Stimulated activated CD8-positive, alpha-beta memory T cell treated with anti-CD3 and anti-CD28 coated beads, Interleukin-4, amount 100 ng/mL, for 4 hours (primary cell): ENCODE data around the gene RASL10B.
A peak's percentile ranks its signal among the peaks of the same experiment; 100 is the strongest.
"Not testable (repeated sequence)": the region's sequence is repeated elsewhere in the genome, so short reads cannot be mapped to it uniquely, and the experiment has no call there.

ENCODE experiments used
- DNase-seq, 2 donors: peaks; one replicate each; pipeline ENCODE4 v3.0.0-alpha.2; 2020; ENCODE audit warnings: low read depth in 2 of 2, low spot score in 1 of 2

The RASL10B gene

DNA sequence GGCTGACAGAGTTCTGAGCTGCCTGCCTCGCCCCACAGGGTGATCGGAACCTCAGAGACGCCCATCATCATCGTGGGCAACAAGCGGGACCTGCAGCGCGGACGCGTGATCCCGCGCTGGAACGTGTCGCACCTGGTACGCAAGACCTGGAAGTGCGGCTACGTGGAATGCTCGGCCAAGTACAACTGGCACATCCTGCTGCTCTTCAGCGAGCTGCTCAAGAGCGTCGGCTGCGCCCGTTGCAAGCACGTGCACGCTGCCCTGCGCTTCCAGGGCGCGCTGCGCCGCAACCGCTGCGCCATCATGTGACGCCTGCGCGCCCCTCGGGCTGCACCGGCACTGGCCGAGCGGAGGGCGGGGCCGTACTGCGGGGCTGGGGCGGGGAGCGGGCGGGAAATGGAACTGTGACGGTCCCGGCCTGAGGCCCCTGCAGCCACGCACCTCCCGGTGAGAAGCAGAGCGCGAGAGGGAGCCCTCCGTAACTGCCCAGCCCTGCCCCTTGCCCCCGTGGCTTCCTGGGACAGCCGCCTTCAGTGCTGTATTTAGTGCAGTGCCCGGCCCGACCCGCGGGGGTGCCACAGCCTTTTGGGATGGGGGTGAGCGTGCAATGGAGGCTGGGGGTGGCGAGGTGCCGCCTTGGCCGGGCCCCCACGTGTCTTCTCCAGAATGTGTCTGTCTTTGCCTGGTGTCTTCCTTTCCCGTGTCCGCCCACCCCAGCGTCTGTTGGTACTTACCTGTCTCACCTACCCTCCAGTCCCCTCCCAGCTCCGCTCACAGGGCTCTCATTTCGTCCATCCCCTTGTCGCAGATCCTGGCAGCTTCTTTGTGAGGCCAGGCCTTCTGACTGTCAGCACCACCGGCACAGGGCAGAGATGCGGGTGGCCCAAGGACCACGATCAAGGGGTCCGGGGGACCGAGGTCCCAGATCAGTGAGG is 9.8 kb downstream of the RASL10B start:
- no peak for DNase-seq

DNA sequence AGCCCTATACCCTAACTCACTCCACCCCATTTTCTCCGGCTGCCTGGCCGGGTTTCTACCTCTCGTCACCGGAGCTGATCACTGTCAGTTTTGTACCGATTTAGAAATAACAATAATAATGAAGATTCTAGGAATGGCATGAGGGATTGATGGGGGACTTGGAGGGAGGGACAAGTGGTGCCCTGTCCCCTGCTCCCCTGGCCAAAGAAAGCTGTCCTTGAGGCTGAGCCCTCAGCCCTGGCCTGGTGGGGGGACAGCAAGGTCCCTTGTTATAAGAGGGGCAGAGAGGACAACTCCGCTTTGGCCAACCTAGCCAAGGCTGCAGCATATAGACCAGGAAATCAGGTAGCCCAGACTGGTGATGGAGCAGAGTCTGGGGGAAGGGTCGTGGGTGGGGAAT is 11.1 kb downstream of the RASL10B start:
- no peak for DNase-seq

DNA sequence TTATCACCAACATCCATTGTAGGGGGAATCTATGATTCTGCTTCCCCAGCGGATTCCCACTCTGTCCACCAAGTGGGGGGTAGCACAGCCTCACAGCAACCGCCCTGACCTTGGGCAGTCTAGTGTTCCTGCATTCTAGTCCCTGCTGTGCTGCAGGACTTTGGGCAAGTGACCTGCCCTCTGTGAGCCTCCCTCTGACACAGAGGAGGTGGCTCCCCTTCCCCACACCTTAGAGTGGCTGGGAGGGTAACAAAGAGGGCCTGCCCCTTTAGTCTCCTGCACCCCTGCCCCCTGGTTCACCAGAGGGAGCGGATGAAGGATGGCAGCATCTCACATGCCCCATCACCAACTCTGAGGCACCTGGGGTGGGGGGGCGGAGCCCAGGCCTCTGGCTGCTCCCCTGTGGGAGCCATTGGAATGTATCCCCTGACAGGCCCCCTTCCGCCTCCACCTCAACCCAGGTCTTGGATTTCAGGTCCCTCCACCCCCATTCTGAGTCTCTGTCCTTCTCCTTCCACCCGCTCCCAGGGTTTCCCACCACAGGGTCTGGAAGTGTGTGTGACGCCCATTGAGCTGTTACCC is 11.5 kb downstream of the RASL10B start:
- DNase-seq: no peak

DNA sequence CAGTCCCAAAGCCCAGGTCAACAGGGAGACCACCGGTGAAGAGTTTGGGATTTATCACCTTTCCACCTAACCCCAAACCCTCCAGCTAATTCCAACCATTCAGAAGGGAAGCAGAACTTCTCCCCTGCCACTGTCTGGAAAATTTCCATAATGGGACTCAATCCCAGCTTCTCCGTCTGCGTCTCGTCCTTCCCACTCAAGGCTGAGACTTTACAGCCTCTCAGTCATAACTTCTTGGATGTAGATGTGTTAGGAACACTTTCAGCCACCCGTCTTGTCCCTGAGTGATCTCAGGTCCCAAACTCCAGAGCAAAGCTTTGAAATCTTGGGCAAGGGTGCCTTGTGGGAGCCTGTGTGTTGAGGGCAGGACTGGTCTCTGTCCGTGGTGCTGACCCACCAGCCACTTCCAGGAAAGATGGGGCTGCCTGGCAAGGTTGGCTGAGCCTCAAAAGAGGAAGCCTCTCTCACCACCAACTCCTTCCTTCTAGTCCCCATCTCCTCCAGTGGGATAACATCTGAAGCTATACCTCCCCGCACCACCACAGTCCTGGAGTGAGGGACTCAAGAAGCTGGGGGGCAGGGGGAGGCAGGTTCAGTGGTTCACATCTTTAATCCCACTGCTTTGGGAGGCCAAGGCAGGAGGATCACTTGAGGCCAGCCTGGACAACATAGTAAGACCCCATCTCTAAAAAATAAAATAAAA is 12.3 kb downstream of the RASL10B start:
- no peak for DNase-seq

DNA sequence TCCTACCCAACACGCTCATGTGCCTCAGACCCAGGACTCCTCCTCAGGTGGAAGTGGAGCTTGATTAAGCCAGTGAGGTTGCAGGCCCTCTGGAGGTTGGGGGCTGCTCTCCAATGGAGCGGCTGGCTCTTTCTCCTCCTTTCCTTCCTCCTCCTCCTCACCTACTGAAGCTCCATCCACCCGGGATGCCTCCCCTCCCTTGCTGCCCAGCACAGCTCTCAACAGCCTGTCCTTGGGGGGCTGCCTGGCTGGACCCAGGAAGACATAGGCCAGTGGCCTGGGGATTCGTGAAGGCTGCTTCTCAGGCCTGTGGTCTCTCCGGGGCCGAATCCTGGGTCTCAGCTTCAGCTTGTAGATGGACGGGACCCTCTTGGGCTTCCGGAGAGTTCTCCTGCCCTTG is 13.4 kb downstream of the RASL10B start:
- DNase-seq: no peak

DNA sequence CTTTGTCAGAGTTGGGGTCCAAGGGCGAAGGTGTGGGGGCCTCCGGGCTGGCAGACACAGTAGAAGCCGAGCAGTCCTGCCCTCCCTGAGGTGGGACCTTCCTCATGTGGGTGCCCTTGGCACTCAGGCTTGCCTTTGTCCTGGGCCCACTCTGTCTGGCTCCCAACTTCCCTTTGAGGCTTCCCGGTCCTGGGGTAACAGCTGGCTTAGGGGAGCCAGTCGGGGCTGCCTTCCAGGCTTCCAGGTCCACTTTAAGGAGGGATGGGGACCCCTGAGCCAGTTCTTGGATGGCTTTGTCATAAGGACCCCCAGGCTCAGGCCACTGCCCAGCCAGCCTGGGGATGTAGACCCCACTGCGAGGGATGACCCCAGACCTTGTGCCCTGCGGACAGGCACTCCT is 13.8 kb downstream of the RASL10B start:
- no peak for DNase-seq

DNA sequence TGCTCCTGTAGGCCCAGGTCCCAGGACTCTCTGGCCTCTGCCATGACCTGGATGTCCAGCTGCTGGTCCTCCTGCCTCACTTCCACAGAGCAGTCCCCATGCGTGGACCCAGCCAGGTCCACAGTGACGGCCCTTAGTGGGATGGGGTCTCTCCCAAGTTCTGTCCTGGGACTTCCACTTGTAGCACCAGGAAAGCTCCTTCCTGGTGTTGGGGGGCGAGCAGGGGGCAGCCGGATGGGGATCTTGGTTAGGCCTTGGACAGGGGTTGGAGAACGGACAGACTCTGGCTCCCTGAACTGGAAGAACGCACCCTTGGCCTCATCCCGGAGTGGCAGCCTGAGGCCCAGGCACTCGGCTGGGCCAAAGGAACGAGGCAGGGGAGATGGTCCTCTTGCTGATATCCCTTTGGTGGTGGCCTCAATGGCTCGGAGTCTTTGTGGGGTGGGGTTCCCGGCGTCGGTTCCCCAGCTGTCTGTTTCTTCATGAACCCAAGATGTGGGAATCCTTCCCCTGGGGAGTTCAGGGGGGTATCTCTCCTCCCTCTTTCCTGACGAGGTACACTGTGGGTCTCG is 14.4 kb downstream of the RASL10B start:
- no peak for DNase-seq

DNA sequence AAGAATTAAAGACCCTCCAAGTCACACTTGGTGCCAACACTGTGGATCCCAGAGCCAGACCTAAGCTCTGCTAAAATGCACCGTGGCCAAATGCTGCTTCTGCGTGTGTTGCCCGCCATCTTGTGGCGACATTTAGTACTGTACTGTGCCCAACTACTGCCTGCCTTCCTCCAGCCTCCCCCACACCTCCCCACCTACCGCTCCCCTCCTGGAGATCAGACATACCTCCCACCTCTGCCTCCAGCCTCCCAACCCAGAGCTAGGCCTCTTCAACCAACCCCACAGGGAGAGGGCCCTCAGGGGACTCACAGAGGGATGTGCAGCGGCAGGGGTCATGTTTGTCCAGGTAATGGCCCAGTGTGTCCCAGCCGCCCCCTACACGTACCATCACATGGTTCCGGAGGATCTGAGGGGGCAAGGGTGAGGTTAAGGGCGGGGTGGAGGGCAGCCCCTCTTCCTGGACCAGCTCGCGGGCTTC is 16.1 kb downstream of the RASL10B start:
- peak; percentile 49 to 61 for DNase-seq

DNA sequence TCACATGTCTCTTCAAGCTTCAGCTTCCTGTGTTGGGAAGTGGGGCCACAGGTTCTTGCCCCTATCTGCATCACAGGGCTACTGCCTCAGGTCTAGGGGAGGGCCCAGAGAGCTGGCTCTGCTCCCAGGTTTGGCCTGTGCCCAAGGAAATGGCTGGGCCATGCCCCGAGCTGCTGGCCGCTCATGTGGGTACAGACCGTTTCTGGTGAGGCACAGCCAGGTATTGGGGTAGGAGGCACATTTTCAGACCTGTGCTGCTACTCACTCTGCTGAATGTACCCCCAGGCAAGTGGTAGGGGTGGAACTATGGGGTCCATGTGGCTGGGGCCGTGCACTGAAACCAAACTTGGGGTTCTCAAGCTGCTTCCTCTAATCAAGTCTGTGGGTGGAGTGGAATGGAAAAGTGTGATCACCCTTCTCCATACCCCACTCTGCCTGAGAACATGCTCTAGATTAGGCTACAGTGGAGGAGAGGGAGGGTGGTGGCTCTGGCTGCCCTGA is 17.0 kb downstream of the RASL10B start:
- DNase-seq: no peak

DNA sequence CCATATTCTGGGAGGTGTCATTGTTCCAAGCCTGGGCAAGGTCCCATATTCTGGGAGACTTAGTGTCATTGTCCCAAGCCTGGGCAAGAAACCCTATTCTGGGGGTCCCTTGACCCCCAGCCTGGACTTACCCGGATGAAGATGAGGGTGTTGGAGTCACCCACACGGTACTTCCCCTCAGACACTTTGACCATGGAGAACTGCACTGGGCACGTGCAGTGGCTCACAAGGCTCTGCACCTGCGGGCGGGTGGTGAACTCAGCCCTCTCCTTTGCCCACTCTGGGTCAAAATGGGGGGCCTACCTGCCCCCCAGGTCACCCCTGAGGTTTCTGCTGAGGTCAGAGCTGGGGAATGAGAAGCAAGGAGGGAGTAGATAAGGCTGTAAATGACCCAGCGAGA is 17.5 kb downstream of the RASL10B start:
- DNase-seq: no peak

DNA sequence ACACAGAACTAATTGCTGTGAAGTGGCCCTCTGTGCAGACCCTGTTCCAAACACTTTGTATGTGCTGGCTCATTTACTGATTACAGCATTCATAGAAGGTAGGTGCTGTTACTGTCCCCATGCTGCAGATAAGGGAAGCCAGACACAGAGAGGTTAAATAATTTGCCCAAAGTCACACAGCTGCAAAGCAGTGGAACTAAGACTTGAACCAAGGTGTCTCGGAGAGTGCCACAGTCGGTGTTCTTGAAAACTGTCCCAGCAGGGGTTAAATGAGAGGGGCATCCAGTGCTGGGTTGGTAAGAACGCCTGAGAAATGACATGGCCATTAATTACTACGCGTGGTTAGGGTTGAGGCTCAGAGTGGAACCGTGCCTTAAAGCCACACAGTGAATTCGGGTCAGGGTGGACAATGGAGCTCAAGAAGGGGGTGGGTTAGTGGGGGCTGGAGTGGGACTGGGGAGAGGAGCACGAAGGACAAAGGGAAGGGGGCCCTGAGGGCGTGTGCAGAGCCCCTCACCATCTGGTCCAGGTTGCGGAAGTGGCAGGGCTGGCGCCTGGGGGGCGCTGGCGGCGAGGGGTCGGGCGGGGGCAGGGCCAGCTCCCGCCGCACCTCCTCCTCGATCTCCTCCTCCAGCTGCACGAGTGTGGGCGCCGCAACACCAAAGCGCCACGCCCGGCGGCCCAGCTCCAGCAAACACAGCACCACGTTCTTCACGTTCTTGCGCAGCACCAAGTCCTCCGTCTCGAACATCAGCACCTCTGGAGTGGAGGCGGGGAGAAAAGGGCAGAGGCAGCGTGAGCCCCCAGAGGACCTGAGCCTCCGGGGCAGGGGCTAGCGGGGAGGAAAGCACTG is 18.3 kb downstream of the RASL10B start:
- no peak for DNase-seq

DNA sequence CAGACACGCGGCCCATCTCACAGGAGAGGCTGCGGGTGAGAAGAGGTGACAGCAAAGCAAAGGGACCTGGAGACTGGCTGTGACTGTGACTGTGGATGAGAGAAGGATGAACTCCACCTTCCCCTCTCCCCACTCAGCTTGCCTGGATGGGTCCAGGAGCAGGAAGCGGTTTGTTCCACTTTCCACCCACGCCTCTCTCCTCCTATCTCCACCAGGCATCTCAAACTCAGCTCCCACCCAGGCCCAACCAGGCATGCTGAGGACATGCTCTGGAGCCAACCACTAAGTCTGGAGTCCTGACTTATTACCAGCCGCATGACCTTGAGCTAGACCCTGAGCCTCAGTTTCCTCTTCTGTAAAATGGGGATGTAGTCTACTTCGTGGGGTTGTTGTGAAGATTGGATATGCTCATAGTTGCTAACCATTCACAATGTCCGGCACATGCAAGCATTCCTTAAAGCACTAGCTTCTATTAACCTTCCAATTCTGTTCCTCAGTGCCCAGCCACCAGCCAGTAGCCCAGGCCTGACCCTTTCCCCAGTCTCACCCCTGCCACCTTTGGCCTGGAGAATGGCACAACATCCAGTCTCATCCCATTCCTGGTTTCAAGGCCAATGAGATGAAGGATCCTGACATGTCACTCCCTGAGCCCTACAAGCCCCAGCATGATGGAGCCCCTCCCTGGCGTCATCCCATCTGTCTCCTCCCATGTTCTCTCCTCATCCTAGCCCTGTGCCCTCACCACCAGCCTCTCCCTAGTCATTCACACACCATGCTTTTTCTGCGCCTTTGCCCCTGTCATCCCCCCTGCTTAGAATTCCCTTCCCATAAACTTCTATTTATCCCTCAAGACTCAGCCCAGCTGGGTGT is 19.3 kb downstream of the RASL10B start:
- DNase-seq: no peak

DNA sequence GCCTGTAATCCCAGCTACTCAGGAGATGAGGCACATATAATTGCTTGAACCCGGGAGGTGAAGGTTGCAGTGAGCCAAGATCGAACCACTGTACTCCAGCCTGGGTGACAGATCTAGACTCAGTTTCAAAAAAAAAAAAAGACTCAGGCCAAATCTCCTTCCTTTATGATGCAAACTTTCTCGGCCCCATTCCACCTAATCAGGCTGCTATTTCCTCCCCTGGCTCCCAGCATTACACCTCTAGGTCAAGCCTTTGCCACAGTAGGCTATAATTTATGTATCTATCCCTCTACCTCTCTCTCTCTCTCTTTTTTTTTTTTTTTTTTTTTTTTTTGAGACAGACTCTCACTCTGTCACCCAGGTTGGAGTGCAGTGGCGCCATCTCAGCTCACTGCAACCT is 20.1 kb downstream of the RASL10B start:
- not testable (repeated sequence) for DNase-seq

DNA sequence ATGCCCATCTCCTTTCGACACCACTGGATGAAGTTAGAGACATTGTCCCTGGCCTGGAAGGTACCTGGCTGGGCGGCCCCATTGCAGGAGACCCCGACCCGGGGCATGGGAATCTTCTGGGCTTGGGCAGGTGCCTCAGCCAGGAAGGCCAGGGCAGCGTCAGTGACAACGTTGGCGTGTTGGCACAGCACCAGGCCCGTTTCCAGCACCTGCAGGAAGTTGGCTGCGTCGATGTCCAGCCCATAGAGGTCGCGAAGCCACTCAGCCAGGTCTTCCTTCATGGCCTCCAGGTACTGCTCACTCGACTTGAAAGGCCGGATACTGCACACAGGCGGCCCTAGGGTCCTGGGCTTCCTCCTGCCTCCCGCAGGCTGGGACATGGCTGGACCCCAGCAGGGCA is 21.0 kb downstream of the RASL10B start:
- no peak for DNase-seq

DNA sequence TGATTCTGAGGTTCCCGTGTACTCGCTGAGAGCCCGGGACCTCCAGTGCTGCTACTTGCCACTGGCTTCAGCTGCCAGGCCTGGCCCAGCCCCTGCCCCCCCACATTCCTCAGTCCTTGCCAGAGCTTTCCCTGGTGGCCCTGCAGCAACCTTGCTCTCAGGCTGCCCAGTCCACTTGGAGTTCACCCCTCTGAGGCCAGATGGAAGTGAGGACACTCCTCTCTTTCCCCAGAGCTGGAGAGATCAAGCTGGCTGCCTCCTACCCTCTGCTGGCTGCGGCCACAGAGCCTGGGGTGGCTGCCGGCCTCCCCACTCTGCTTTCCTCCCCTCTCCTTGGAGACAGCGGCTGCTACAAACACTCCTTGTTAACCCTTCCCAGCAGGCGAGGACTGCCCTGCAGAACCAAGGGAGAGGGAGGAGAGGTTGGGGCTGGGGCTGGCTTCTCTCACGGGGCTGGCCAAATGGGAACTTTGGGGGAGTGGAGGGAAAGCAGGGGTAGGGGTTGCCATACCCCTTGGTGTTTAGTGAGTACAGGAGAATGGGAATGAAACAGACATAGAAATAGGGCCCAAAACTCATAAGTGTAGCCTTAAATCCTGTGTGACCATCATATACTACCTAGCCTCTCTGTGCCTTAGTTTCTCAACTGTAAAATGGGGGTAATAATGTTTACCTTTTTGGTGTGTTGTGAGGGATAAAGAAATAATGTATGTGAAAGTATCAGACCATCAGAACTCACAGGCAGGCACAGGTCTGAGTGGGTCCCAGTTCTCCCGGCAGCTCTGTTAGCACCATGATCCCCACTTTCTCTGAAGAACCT is 21.7 kb downstream of the RASL10B start, which contains the start of gene GAS2L2:
GAS2L2 (minus strand) TSS at position 295 of the 820 bp plus-strand sequence. CDS start 389 bp downstream, outside the sequence.
- DNase-seq: no peak

DNA sequence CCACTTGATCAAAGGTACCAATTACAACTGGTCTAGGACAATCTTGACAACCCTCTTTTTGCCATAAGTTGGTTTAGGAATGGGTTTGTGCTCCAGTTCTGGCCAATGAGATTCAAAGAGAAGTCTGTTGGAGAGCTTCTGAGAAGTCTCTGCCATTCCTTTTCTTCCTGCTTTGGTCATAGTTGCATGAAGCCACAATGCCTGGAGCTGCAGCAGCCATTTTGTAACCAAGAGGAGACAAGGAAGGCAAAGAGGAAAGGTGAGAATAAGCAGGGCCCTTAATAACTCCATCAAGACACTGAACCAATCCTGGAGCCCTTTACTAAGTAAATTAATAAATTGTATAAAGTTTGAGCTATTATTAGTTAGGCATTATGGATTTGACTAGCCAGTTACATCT is 25.8 kb downstream of the RASL10B start:
- no peak for DNase-seq

DNA sequence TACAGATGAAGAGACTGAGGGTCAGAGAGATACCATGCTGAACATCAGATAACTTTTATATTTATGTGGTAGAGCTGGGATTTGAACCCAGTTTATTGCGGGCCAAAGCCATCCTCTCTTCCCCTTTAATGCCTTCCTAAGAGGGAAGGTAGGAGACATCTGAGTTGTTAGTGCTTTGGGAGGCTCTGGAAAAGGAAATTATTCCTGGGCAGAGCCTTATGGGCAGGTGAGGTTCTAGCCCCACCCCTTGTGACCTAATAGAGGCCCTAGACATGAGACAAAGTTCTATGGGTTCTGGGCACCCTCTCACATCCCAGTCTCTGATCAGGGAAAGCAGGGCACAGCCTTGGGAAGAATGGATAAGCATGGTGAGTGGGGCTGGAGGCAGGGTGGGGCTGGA is 29.1 kb downstream of the RASL10B start, which contains the start of gene C17orf50:
C17orf50 (plus strand) TSS at position 301 of the 400 bp plus-strand sequence; CDS start at position 356, 55 bp downstream.
- no peak for DNase-seq

DNA sequence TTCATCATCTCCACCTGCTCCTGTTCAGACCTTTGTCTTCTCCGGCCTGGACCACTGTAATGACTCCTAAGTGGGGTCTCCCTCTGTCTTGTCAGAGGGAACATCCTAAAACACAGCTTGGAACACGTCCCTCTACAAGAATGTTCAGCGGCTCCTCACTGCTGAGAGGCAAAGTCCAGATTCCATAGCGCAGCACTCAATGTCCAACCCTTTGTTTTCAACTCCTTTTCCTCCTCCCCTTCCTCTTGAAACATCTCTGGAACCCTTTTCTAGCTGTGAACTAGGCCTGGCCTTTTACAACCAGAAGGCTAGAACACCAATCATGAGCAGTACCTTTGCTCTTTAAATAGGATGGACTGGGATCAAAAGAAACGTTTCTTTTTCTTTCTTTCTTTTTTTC is 30.2 kb downstream of the RASL10B start:
- no peak for DNase-seq
